Neural cell (in vitro differentiated cells): ENCODE results near the gene ACOXL.

Experiments used
- CTCF ChIP-seq: fragments of 450-650 bp; IDR thresholded peaks from 2 replicates; pipeline ENCODE4 v1.5.1; 2014; ENCODE audit warnings: antibody characterized with exemption, mild to moderate bottlenecking, moderate library complexity; ENCODE audit not compliant: poor library complexity, severe bottlenecking
- EP300 ChIP-seq: fragments of 450-650 bp; conservative IDR thresholded peaks from 2 replicates; pipeline ENCODE4 v1.6.1; 2014; ENCODE audit warnings: antibody characterized with exemption, mild to moderate bottlenecking, moderate library complexity; ENCODE audit not compliant: poor library complexity, severe bottlenecking
- EZH2 ChIP-seq: fragments of 200-600, 300-800 bp; shearing (Covaris generic), sonication (generic); IDR thresholded peaks from 2 replicates; pipeline ENCODE4 v1.6.1; 2014; ENCODE audit warnings: antibody characterized with exemption, low read length, borderline replicate concordance, mild to moderate bottlenecking; ENCODE audit not compliant: insufficient read depth, poor library complexity, severe bottlenecking
- MXI1 ChIP-seq: fragments of 450-650 bp; conservative IDR thresholded peaks from 2 replicates; pipeline ENCODE4 v1.6.1; 2014; ENCODE audit warnings: antibody characterized with exemption, mild to moderate bottlenecking; ENCODE audit not compliant: poor library complexity, severe bottlenecking
- POLR2AphosphoS5 ChIP-seq: IDR thresholded peaks from 2 replicates; pipeline ENCODE4 v1.6.1; 2012
- REST ChIP-seq: IDR thresholded peaks from 2 replicates; pipeline ENCODE4 v1.6.1; 2012; ENCODE audit warnings: borderline replicate concordance
- SMC3 ChIP-seq: fragments of 450-650 bp; conservative IDR thresholded peaks from 2 replicates; pipeline ENCODE4 v1.6.1; 2014; ENCODE audit warnings: antibody characterized with exemption, mild to moderate bottlenecking, moderate library complexity; ENCODE audit not compliant: poor library complexity
- TAF1 ChIP-seq: IDR thresholded peaks from 2 replicates; pipeline ENCODE4 v1.6.1; 2012; ENCODE audit warnings: low read depth

DNA sequence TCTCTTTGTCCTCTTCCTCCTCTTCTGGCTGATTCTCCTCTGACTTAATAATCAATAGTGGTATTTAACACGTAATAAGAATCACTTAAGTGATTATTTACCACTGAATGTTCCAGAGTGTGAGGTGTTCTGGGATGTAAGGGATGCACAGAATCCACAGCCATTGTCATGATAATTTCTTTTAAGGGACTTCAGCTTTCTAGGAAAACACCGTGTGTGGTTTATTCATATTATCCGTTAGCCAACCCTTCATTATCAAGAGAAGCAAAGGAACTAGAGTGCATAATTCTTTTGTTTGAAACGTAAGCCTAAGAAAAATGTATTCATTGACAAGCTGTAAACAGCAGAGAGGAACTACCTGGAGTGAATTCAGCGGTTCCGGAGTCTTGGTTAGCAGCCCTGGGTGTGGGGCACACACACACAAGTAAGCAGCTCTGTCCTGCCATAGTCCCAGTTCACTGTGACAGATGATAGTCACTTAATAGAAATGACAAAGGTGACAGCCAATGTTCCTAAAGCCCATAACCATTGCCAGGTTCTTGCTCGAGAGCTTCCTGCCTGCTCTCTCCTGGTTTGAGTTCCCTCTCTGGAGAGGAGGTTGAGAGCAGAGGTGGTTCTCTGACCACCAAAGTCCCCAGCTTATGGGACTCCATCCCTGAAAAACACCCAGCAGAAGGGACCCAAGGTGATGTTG is 101.9 kb downstream of the ACOXL start:
- TF ChIP-seq EP300 = no peak
- no peak for TF ChIP-seq CTCF
- TF ChIP-seq EZH2 = no peak
- no peak for TF ChIP-seq POLR2AphosphoS5
- no peak for TF ChIP-seq SMC3
- TF ChIP-seq TAF1 = no peak
- no peak for TF ChIP-seq MXI1
- TF ChIP-seq REST = no peak
